SK-N-MC (cell line): ENCODE measurements around the gene AFF2.

Source experiments
- EZH2 ChIP-seq: fragments of 200-600 bp; sonication (generic); IDR thresholded peaks from one replicate; pipeline ENCODE4 v1.6.1; 2017; ENCODE audit warnings: antibody characterized with exemption
- POLR2AphosphoS5 ChIP-seq: IDR thresholded peaks from 2 replicates; pipeline ENCODE4 v1.6.1; 2012; ENCODE audit warnings: mild to moderate bottlenecking, low read depth, low read length, borderline replicate concordance

DNA sequence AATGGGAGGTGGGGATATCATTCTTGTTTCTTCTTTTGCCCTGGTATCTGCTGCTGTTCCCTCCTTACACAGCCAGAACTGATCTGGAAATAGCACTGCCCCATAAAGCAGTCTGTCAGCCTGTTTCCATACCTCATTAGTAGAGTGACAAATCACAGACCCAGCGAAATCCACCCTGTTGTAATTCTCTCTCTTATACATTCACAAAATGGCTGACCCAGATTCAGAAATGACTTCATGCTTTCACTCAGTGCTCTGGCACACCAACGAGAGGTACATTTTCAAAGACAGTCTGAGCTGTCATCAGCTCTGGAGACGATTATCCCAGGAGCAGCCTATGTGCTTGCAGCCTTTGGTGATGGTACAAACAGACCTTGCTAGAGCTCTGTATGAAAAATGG, 164.6 kb downstream of the AFF2 start:
- TF ChIP-seq POLR2AphosphoS5 (no peak), EZH2 (no peak)
